ENCODE data around the gene APOC3. TPM values are rescaled to one million over a fixed set of nuclear protein-coding genes. Genes with fewer than 3 reads are reported as not detected.
"Not testable (repeated sequence)": the region's sequence is repeated elsewhere in the genome, so short reads cannot be mapped to it uniquely, and the experiment has no call there.

APOC3 gene
- total and polyA plus RNA-seq, 2 experiments from 2014 or later = not detected

DNA sequence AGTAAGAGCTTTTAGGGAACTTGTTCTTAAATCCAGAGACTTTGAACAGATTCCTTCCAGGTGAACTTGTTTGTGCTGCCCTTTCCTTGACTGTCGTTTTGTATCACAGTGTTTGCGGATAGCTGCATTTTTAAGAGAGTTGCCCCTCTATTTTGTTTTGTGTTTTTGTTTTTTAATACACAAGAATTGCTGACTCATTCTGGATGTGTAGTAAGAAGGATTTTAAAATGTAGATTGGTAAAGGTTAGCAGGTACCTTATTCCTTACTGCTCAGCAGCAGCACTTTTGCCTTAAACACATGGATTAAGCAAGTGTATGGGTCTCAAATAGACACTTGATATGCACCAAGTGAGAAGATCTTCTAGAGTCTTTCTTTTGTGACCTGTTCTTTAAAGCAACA lies 29.1 kb upstream of the APOC3 start (continued):
- TF ChIP-seq, protein P1, sequence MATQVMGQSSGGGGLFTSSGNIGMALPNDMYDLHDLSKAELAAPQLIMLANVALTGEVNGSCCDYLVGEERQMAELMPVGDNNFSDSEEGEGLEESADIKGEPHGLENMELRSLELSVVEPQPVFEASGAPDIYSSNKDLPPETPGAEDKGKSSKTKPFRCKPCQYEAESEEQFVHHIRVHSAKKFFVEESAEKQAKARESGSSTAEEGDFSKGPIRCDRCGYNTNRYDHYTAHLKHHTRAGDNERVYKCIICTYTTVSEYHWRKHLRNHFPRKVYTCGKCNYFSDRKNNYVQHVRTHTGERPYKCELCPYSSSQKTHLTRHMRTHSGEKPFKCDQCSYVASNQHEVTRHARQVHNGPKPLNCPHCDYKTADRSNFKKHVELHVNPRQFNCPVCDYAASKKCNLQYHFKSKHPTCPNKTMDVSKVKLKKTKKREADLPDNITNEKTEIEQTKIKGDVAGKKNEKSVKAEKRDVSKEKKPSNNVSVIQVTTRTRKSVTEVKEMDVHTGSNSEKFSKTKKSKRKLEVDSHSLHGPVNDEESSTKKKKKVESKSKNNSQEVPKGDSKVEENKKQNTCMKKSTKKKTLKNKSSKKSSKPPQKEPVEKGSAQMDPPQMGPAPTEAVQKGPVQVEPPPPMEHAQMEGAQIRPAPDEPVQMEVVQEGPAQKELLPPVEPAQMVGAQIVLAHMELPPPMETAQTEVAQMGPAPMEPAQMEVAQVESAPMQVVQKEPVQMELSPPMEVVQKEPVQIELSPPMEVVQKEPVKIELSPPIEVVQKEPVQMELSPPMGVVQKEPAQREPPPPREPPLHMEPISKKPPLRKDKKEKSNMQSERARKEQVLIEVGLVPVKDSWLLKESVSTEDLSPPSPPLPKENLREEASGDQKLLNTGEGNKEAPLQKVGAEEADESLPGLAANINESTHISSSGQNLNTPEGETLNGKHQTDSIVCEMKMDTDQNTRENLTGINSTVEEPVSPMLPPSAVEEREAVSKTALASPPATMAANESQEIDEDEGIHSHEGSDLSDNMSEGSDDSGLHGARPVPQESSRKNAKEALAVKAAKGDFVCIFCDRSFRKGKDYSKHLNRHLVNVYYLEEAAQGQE (IDR thresholded peaks at IDR 0.05; ENCODE audit: unreplicated experiment) = no peak
- TF ChIP-seq JUNB (IDR thresholded peaks at IDR 0.05; ENCODE audit: unreplicated experiment) (no peak), NANOG (IDR thresholded peaks at IDR 0.05; ENCODE audit: borderline replicate concordance) (no peak), ZNF114 (CRISPR knock-in tag; IDR thresholded peaks at IDR 0.05) (no peak), EZH2phosphoT487 (IDR thresholded peaks at IDR 0.05; ENCODE audit: unreplicated experiment) (no peak), STAT1 (IDR thresholded peaks at IDR 0.05; ENCODE audit: unreplicated experiment) (no peak)

DNA sequence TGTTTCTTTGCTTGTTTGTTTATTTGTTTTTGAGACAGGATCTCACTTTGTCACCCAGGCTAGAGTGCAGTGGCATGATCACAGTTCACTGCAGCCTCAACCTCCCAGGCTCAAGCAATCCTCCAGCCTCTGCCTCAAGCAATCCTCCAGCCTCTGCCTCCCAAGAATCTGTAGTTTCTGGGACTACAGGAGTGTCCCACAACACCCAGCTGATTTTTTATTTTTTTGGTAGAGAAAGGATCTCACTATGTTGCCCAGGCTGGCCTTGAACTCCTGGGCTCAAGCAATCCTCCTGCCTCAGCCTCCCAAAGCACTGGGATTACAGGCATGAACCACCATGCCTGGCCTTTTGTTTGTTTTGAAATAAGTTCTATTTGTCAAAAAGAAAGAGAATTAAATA lies 28.0 kb upstream of the APOC3 start:
- H4K20me1 ChIP-seq (replicated peaks; ENCODE audit: insufficient read depth) = not testable (repeated sequence)

DNA sequence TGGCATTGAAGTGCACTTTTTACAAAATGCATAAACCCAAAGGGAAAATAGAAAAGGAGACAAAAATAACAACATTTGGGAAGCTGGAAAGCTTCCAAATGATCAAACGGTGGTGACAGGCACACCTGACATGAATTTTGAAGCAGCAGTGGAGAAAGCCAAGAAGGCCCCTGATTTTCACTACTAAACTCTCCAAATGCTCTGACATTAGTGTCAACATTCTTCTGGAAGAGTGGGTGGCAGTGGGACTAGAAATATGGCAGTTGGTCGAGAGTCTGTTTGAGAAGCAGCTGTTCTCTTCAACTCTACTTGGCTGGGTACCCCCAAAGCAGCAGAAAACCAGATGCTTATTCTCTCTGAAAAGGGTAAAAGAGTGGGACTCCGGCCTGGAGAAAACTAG lies 25.7 kb upstream of the APOC3 start:
- Histone ChIP-seq H3K36me3 (ENCODE audit: insufficient read depth) (no peaks in the 10 kb centered on the region), H2AFZ (no peak overlapping the region), H3K4me2 (no peak overlapping the region), H3F3A (replicated peaks; ENCODE audit: low read depth) (no peaks in the 10 kb centered on the region), H3K79me2 (replicated peaks; ENCODE audit: insufficient read depth) (no peaks in the 10 kb centered on the region), H4K20me1 (replicated peaks; ENCODE audit: insufficient read depth) (no peaks in the 10 kb centered on the region), H3K9me2 (ENCODE audit: insufficient read depth) (no peaks in the 10 kb centered on the region), H3K4me3 (no peak overlapping the region), H3K4me1 (ENCODE audit: insufficient read depth) (no peaks in the 10 kb centered on the region), H3K27ac (ENCODE audit: low read depth) (no peak overlapping the region), H3K27me3 (ENCODE audit: insufficient read depth) (no peaks in the 10 kb centered on the region)
- H3K27ac Mint-ChIP-seq = no peak overlapping the region
- H3K27me3 Mint-ChIP-seq (ENCODE audit: insufficient read depth, low read depth, poor library complexity) = no peaks in the 10 kb centered on the region
- TF ChIP-seq STAT1 (IDR thresholded peaks at IDR 0.05; ENCODE audit: unreplicated experiment) = no peak
- TF ChIP-seq NANOG (IDR thresholded peaks at IDR 0.05; ENCODE audit: borderline replicate concordance) = no peak
- TF ChIP-seq, protein P2, sequence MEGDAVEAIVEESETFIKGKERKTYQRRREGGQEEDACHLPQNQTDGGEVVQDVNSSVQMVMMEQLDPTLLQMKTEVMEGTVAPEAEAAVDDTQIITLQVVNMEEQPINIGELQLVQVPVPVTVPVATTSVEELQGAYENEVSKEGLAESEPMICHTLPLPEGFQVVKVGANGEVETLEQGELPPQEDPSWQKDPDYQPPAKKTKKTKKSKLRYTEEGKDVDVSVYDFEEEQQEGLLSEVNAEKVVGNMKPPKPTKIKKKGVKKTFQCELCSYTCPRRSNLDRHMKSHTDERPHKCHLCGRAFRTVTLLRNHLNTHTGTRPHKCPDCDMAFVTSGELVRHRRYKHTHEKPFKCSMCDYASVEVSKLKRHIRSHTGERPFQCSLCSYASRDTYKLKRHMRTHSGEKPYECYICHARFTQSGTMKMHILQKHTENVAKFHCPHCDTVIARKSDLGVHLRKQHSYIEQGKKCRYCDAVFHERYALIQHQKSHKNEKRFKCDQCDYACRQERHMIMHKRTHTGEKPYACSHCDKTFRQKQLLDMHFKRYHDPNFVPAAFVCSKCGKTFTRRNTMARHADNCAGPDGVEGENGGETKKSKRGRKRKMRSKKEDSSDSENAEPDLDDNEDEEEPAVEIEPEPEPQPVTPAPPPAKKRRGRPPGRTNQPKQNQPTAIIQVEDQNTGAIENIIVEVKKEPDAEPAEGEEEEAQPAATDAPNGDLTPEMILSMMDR (conservative IDR thresholded peaks at IDR 0.05; ENCODE audit: low read depth in 2 of 2) = no peak
- TF ChIP-seq, protein P1 (IDR thresholded peaks at IDR 0.05; ENCODE audit: unreplicated experiment) = no peak
- TF ChIP-seq CREB1 (CRISPR knock-in tag; IDR thresholded peaks at IDR 0.05; ENCODE audit: low read depth) = no peak
- no peak for TF ChIP-seq EZH2 (IDR thresholded peaks at IDR 0.05; ENCODE audit: low read depth, unreplicated experiment)
- TF ChIP-seq ETS1 (IDR thresholded peaks at IDR 0.05) = no peak
- no peak for TF ChIP-seq ZNF331 (CRISPR knock-in tag; IDR thresholded peaks at IDR 0.05; ENCODE audit: low read depth)
- H3K4me3 Mint-ChIP-seq = no peak overlapping the region
- H3K36me3 Mint-ChIP-seq (ENCODE audit: low read depth) = no peaks in the 10 kb centered on the region
- no peak for DNase-seq (ENCODE audit: low spot score)
- H3K4me1 Mint-ChIP-seq = no peaks in the 10 kb centered on the region; the same call in 2 of the 3 replicates
- H3K9me3 Mint-ChIP-seq = no peaks in the 10 kb centered on the region
- no peak for ATAC-seq

More for the DNA sequence above, 28.0 kb upstream of the APOC3 start:
- not testable (repeated sequence) for H3K4me3 ChIP-seq; H3F3A ChIP-seq (replicated peaks; ENCODE audit: low read depth); H3K27me3 Mint-ChIP-seq (ENCODE audit: insufficient read depth, low read depth, poor library complexity); H3K27ac ChIP-seq (ENCODE audit: low read depth); H2AFZ ChIP-seq; H3K4me1 Mint-ChIP-seq; H3K4me1 ChIP-seq (ENCODE audit: insufficient read depth); ATAC-seq; H3K27ac Mint-ChIP-seq; H3K36me3 Mint-ChIP-seq (ENCODE audit: low read depth); H3K9me3 Mint-ChIP-seq; H3K36me3 ChIP-seq (ENCODE audit: insufficient read depth); H3K4me2 ChIP-seq; H3K4me3 Mint-ChIP-seq; H3K9me2 ChIP-seq (ENCODE audit: insufficient read depth); H3K27me3 ChIP-seq (ENCODE audit: insufficient read depth); DNase-seq (ENCODE audit: low spot score); H3K79me2 ChIP-seq (replicated peaks; ENCODE audit: insufficient read depth)

Measured in GM23338 (cell line).